ENCODE data around the gene ZNF568. TPM values are rescaled to one million over a fixed set of nuclear protein-coding genes. Genes with fewer than 3 reads are reported as not detected.

ZNF568 gene
- total RNA-seq: 23.3 and 24.7 TPM in 2 replicates

DNA sequence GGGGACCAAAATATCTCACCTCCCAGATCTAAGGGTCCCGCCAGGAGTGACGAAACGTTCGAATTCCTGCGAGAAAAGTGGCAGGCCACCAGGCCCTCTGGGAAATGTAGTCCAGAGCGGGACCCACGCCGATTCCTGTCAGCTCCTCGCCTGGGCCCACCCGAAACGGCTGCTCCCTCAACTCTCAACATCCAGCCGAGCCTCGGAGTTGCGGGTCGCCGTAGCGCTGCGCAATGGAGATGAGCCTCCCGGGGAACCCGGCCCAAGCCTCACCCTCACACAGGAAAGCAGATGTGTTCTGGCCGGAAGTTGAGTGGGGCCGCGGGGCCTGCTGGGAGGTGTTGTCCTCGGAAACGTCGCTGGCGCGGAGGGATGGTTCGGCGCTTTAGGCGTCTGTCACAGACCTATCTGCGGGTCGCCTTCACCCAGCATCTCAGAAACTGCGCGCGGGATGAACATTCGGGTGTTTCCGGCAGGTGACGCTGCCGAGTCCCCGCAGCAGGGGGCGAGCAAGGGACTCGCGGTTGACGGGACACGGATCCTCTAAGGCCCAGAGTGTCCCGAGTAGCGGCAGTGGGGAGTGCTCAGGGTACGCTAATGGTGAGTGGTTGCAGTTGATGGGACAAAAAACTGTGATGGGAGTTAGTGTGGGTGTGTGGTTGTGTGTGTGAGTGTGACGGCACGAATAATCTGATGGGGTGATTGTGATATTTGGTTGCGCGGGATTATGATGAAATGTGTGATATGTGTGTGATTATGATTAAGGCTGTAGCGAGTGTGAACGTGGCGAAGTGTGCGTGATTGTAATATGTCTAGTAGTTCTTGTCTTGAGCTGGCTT is at the start of gene ZNF568, which contains the start of gene ZNF829:
Gene ZNF568, plus strand, starts transcription at position 341 of the 839 bp plus-strand sequence. CDS start 6,439 bp downstream, outside the sequence.
Gene ZNF829, minus strand, starts transcription at position 300 of the 839 bp plus-strand sequence. CDS start 1,124 bp downstream, outside the sequence.

Other genes starting within 250 kb of the ZNF568 start
- 13.9 and 17.6 TPM in 2 replicates for gene ZNF461, start 249.5 kb upstream of the ZNF568 start, total RNA-seq
- gene ZNF567, start 228.7 kb upstream of the ZNF568 start, total RNA-seq: 3.9 and 6.7 TPM in 2 replicates
- 1.3 TPM in 2 replicates for gene ZNF850, start 143.5 kb upstream of the ZNF568 start, total RNA-seq
- gene ZNF790, start 77.9 kb upstream of the ZNF568 start, total RNA-seq: 7.4 and 8.8 TPM in 2 replicates
- 3.2 and 4.0 TPM in 2 replicates for gene ZNF345, start 65.5 kb upstream of the ZNF568 start, total RNA-seq
- gene ZNF829, start within 50 bp of the ZNF568 start, total RNA-seq: 2.1 and 2.5 TPM in 2 replicates
- 8.8 and 9.1 TPM in 2 replicates for gene ZNF420, start 162.1 kb downstream of the ZNF568 start, total RNA-seq

Data from bronchial smooth muscle cell (primary cell).